GM18858 (cell line): ENCODE data around the gene B3GNT2.
"Not testable (repeated sequence)": the region's sequence is repeated elsewhere in the genome, so short reads cannot be mapped to it uniquely, and the experiment has no call there.

Experiments used
- ATAC-seq: cut with Tn5 transposase; IDR thresholded peaks from one replicate; pipeline ENCODE4 v1.9.1; 2021; ENCODE audit not compliant: unreplicated experiment

B3GNT2 gene

GRCh38 chr2:62195421-62196277, at the start of gene B3GNT2:
B3GNT2 (plus strand) TSS chr2:62196115; CDS start chr2:62222221, 26,106 bp downstream.
- ATAC-seq: peak; percentile 32

- not testable (repeated sequence) for ATAC-seq
Observed at GRCh38 chr2:62146790-62147189, 49.1 kb upstream of the B3GNT2 start.

- ATAC-seq: no peak
Observed at GRCh38 chr2:62147610-62148301, 48.2 kb upstream of the B3GNT2 start.

GRCh38 chr2:62149708-62150107, 46.2 kb upstream of the B3GNT2 start:
- ATAC-seq: no peak

- no peak for ATAC-seq
Observed at GRCh38 chr2:62150597-62151305, 45.2 kb upstream of the B3GNT2 start.

GRCh38 chr2:62151306-62151638, 44.6 kb upstream of the B3GNT2 start:
- ATAC-seq: no peak

- ATAC-seq: no peak
Observed at GRCh38 chr2:62152000-62152399, 43.9 kb upstream of the B3GNT2 start.

GRCh38 chr2:62156861-62157496, 38.9 kb upstream of the B3GNT2 start:
- ATAC-seq: no peak

- no peak for ATAC-seq
Observed at GRCh38 chr2:62158444-62159121, 37.3 kb upstream of the B3GNT2 start.

GRCh38 chr2:62160691-62161090, 35.2 kb upstream of the B3GNT2 start:
- ATAC-seq: not testable (repeated sequence)

GRCh38 chr2:62163106-62163831, 32.6 kb upstream of the B3GNT2 start:
- no peak for ATAC-seq

- ATAC-seq: no peak
Observed at GRCh38 chr2:62163834-62164233, 32.1 kb upstream of the B3GNT2 start.

- no peak for ATAC-seq
Observed at GRCh38 chr2:62175728-62176127, 20.2 kb upstream of the B3GNT2 start.

GRCh38 chr2:62176801-62177200, 19.1 kb upstream of the B3GNT2 start:
- no peak for ATAC-seq

GRCh38 chr2:62177392-62178049, 18.4 kb upstream of the B3GNT2 start:
- ATAC-seq: no peak

GRCh38 chr2:62178741-62179271, 17.1 kb upstream of the B3GNT2 start:
- no peak for ATAC-seq

- peak; percentile 44 for ATAC-seq
Observed at GRCh38 chr2:62180975-62181374, 14.9 kb upstream of the B3GNT2 start.

GRCh38 chr2:62181843-62182242, 14.1 kb upstream of the B3GNT2 start:
- ATAC-seq: no peak

GRCh38 chr2:62184512-62185230, 11.2 kb upstream of the B3GNT2 start:
- no peak for ATAC-seq
